ENCODE data around the gene OPCML. TPM values are rescaled to one million over a fixed set of nuclear protein-coding genes. Genes with fewer than 3 reads are reported as not detected.

OPCML gene
- total RNA-seq, 1 experiment from 2014 or later = 0.94 TPM

DNA sequence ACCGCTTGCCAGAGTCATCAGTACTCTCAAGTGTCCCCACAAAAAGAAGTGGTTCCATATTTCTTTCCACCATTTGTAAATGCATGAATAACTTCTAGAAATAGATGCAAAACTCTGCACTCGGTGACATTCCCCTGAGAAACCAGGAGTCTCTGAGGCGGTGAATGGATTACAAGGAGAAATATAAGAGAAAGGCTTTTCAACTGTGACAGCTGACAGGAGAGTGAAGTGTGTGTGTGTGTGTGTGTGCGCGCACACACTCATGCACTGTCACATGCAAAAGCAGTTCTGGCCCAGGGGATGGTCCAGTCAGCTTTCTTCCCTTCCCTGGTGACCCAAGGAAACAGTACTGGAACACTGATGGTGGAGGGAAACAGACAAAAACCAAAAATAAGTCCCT, 710.0 kb downstream of the OPCML start:
- Histone ChIP-seq H2BK15ac (ENCODE audit: low read depth, low read length) (no peak overlapping the region), H2AK5ac (ENCODE audit: insufficient read length, low read length) (no peak overlapping the region), H2BK12ac (ENCODE audit: insufficient read length, low read depth, low read length) (no peak overlapping the region), H3K23me2 (ENCODE audit: insufficient read length, low read depth, low read length, poor library complexity, severe bottlenecking) (no peaks in the 10 kb centered on the region), H3K18ac (ENCODE audit: insufficient read length, low read depth, low read length) (no peak overlapping the region), H3K4me1 (ENCODE audit: insufficient read depth, low read length) (no peaks in the 10 kb centered on the region; the same call in 1 of the 2 replicates), H2BK20ac (ENCODE audit: low read depth, low read length, poor library complexity, severe bottlenecking) (no peak overlapping the region), H3K9ac (ENCODE audit: extremely low read depth, insufficient read length, low read length) (no peak overlapping the region), H3K4ac (ENCODE audit: low read depth, low read length) (no peak overlapping the region), H4K5ac (ENCODE audit: insufficient read length, low read depth, low read length) (no peak overlapping the region), H4K91ac (ENCODE audit: insufficient read length, low read depth, low read length) (no peak overlapping the region), H2BK120ac (ENCODE audit: low read depth, low read length, poor library complexity, severe bottlenecking) (no peak overlapping the region), H4K20me1 (ENCODE audit: control insufficient read depth, insufficient read depth, insufficient read length) (no peaks in the 10 kb centered on the region), H4K8ac (replicated peaks; ENCODE audit: insufficient read length, low read depth, low read length) (no peak overlapping the region), H3K27me3 (ENCODE audit: insufficient read depth, low read length) (no peaks in the 10 kb centered on the region), H3K56ac (ENCODE audit: insufficient read length, low read depth, low read length) (no peak overlapping the region), H3T11ph (ENCODE audit: low read length) (no peak overlapping the region), H3K9me3 (ENCODE audit: control insufficient read depth, low read depth, low read length) (no peaks in the 10 kb centered on the region), H3K79me1 (ENCODE audit: insufficient read depth, low read depth, low read length, poor library complexity, severe bottlenecking) (no peaks in the 10 kb centered on the region), H3K14ac (ENCODE audit: insufficient read depth, low read length) (no peak overlapping the region), H3K23ac (ENCODE audit: insufficient read length, low read depth, low read length) (peak overlapping the region; percentile 53), H3K4me2 (ENCODE audit: insufficient read depth, insufficient read length, low read length) (no peak overlapping the region), H3K79me2 (ENCODE audit: insufficient read depth, low read length) (no peaks in the 10 kb centered on the region), H3K27ac (ENCODE audit: insufficient read length, low read depth, low read length) (no peak overlapping the region), H2BK5ac (ENCODE audit: insufficient read length, low read length) (no peak overlapping the region), H2AFZ (ENCODE audit: low read length) (no peak overlapping the region)
- no peak for TF ChIP-seq CTCF (conservative IDR thresholded peaks at IDR 0.05)
- H3K27ac Mint-ChIP-seq = no peak overlapping the region
- no peak for DNase-seq
- H3K27me3 Mint-ChIP-seq (ENCODE audit: low read depth) = no peaks in the 10 kb centered on the region
- H3K4me1 Mint-ChIP-seq = peaks cover 17 to 21% of the 10 kb centered on the region in 2 experiments
- H3K9me3 Mint-ChIP-seq = no peaks in the 10 kb centered on the region
- no peaks in the 10 kb centered on the region for H3K36me3 Mint-ChIP-seq (ENCODE audit: insufficient read depth in 1 of 3, low read depth in 3 of 3)
- no peak overlapping the region for H3K4me3 Mint-ChIP-seq
- no CpG with 5 or more reads among the region's 5 CpGs for WGBS (ENCODE audit: extremely low coverage, insufficient read length, low lambda C conversion rate)

Data from H9 (cell line).